Measurements from ENCODE around the gene HAUS5.

HAUS5 gene

GRCh38 chr19:35673121-35673804 is 60.7 kb downstream of the HAUS5 start:
- DNase-seq = peak; percentile 22 to 30

All from activated CD4-positive, alpha-beta T cell treated with anti-CD3 and anti-CD28 coated beads, Interleukin-2, amount 50 U/mL, for 4 hours (primary cell).